Stimulated activated naive CD8-positive, alpha-beta T cell treated with anti-CD3 and anti-CD28 coated beads, Interleukin-15, Interleukin-2, amounts not matched to agents 100 ng/mL and 50 ng/mL, for 24 hours (primary cell): Measurements from ENCODE around the gene EEF1G.

Experiments
- H3K27ac Mint-ChIP-seq: one replicate; pipeline ENCODE4 v1.8.0; 2021; ENCODE audit warnings: mild to moderate bottlenecking, mixed read lengths
- H3K27me3 Mint-ChIP-seq: one replicate; pipeline ENCODE4 v1.8.0; 2021; ENCODE audit warnings: mixed read lengths
- H3K36me3 Mint-ChIP-seq: one replicate; pipeline ENCODE4 v1.8.0; 2021; ENCODE audit warnings: low read depth, mixed read lengths
- H3K4me1 Mint-ChIP-seq: one replicate; pipeline ENCODE4 v1.8.0; 2021; ENCODE audit warnings: low read depth, mixed read lengths
- H3K4me3 Mint-ChIP-seq: one replicate; pipeline ENCODE4 v1.8.0; 2021; ENCODE audit warnings: mild to moderate bottlenecking, mixed read lengths
- H3K9me3 Mint-ChIP-seq: one replicate; pipeline ENCODE4 v1.8.0; 2021; ENCODE audit warnings: mixed read lengths

EEF1G gene

DNA sequence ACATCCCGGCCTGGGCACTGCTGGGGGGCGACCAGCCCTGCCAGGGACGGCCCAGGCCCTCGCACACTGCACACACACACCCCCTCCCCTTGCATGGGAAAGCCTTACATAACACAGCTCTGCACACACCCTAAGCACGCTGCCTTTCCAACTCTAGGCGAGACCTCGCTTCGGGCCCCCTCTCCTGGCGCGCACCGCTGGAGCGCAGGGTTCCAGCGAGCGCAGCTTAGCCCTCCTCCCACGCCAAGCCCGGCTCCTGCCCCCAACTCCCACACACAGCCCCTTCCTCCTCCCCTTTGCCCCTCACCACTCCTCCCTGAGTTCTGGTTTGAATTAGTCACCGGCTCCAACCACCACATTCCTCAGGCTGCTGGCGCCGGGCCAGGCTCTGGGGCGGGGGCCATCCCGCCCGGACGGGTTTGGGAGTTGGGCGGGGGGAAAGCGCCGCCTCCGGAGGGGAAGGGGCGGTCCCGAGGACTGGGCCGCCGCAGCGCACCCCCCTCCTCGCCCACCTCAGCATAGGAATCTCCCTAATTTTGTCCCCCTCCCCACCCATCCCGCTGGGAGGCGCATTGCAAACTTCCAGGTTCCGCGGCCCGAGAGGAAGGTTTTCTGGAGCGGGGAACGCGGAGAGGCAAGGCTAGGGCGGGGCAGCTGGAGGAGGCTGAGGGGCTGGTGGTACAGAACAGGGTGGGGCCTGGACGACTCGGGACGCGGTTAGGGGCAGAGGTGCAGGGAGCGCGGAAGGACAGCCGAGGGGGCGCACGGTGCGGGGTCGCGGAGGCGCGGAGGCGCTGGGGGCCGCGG lies 28.1 kb downstream of the EEF1G start:
- peaks cover 81% of the 10 kb centered on the region for H3K4me1 Mint-ChIP-seq
- H3K4me3 Mint-ChIP-seq: peak overlapping the region; percentile 84
- no peaks in the 10 kb centered on the region for H3K36me3 Mint-ChIP-seq
- H3K27me3 Mint-ChIP-seq: no peaks in the 10 kb centered on the region
- peak overlapping the region; percentile 75 for H3K27ac Mint-ChIP-seq
- H3K9me3 Mint-ChIP-seq: no peaks in the 10 kb centered on the region

DNA sequence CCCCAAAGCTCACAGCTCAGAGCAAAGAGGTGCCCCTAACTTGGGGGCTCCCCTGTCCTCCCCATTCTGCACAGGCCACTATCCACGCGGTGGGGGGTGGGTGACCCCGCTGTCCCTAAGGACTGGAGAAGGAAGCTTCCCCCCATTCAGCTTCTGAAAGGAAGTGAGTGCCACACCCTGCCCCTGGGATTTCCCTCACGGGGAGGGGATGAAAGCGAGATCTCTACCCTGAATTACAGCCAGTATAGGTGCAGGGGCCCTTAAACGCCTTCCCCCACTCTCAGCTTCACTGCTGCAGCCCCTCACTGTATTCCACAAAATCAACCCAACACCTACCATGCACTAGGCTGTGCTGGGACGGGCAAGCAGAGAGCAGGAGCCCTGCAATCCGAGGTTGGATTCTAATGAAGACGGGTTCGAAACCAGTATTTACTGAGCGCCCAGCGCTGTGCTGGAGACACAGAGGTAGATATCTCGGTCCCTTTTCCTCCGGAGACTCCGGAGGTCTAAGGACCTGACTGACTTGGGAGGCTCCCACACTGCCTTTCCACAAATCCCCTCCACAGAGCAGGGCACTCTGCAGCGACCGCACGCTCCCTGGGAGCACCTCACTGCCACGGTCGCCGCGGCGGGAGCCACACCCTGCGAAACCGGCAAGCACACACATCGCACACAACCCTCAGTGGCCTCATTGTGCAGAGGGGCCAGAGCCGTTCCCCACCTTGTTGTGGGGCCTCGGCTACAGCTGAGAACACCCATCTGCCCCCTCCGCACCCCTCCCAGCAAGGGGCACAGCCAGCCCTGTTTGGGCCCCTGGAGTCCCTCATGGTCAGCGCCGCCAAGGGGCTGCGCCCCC lies 28.9 kb downstream of the EEF1G start:
- no peaks in the 10 kb centered on the region for H3K36me3 Mint-ChIP-seq
- H3K4me3 Mint-ChIP-seq: peak overlapping the region; percentile 84
- no peaks in the 10 kb centered on the region for H3K27me3 Mint-ChIP-seq
- H3K4me1 Mint-ChIP-seq: peaks cover 82% of the 10 kb centered on the region
- H3K27ac Mint-ChIP-seq: peak overlapping the region; percentile 75
- no peaks in the 10 kb centered on the region for H3K9me3 Mint-ChIP-seq

DNA sequence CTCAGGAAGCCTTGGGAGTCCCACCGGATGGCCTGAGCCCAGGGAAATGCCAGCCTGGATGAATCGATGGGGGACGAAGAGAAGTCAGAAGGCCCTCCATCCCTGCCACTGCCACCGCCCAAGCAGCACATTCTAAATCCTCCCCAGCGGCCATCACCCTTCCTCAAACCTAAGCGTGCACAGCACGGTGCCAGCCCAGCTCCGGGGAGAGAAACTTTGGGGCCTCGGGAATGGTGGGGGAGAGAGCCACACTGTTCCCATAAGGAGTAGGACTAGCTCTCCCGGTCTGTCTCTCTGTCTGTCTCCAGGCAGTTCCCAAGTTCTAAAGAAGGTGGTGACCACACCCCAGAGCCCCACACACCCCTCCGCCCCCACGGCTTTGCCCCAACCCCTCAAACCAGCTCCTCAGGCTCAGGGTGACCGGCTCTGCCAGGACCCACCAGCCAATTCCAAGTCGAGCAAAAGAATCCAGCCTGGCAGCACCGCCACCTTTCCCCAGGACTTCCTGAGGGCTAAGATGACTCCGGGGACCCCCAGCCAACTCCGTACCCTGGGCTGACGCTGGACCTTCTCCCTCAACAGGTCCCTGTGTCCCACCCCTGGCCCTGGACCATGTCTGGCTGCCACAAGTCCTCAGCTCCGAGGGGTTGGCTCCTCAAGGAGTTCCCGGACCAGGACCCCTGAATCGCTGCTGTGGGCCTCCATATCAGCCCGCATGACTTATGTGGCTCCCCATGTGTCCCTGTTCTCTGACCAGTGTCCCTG lies 29.8 kb downstream of the EEF1G start:
- Mint-ChIP-seq H3K4me1 (peaks cover 88% of the 10 kb centered on the region), H3K27ac (peak overlapping the region; percentile 75), H3K4me3 (peak overlapping the region; percentile 84), H3K27me3 (no peaks in the 10 kb centered on the region), H3K36me3 (no peaks in the 10 kb centered on the region), H3K9me3 (no peaks in the 10 kb centered on the region)

DNA sequence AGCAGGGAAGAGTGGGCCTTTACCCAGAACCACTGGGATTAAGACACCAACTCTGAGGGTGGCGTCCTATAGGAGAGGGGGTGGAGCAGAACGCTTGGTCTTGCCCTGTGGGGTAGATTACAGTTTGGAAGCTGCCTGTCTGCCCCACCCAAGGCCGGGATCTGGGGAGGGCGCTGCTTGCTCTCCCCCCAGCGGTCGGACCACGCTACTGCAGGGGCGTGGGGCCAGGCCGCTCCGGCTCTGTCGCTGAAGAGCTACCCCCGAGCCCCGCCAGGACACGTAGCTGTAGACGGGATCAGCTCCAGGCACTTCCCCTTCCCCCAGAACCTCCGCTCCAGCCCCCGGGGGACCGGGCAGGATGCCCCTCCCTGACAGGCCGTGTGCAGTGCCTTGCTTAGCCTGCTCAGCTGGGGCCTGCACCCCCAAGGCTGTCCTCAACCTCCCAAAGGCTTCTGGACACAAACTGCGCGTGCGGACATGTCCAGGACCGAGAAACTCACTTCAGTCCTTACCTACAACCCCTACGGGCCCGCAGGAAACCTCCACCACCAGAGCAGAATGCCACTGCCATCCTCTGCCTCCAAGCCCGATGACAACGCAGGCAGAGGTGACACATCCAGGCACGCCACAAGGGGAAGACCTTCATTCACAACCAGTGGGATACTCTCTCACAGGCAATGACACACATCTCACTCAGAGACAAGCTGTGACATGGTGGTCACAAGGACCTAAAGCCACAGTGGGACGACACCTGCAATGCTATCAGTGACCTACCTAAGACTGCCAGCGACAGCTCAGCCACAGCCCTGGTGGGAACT lies 30.7 kb downstream of the EEF1G start:
- H3K36me3 Mint-ChIP-seq: no peaks in the 10 kb centered on the region
- peak overlapping the region; percentile 84 for H3K4me3 Mint-ChIP-seq
- H3K27me3 Mint-ChIP-seq: no peaks in the 10 kb centered on the region
- H3K9me3 Mint-ChIP-seq: no peaks in the 10 kb centered on the region
- H3K27ac Mint-ChIP-seq: peak overlapping the region; percentile 55
- peaks cover 89% of the 10 kb centered on the region for H3K4me1 Mint-ChIP-seq

DNA sequence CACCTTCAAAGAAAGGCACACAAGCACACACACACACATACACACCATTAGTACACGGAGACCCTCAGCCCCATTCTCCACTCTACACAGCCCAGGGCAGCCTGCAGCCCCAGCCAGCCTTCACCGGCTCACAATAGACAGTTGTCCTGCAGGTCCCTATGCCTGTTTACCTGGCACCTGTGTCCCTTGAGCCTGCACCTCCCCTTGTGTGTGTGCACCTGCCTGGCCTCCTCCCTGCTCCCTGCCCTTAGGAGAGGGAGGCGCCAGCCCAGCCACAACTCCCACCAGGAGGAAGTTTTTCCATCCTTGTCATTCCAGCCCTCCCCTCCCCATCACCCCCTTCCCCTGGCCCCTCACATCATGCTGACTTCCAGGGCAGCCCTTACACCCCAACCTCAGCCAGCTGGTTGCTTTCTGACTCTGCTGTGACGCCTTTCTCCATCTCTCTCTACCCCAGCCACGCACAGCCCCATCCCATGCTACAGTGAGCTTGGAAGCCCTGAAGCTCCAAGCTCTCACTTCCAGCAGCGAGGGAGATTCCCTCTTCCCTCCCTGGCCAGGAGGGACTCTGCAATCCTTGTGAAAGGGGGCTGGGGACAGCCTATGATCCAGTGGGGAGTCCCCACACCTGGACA lies 31.5 kb downstream of the EEF1G start:
- peak overlapping the region; percentile 84 for H3K4me3 Mint-ChIP-seq
- H3K27me3 Mint-ChIP-seq: no peaks in the 10 kb centered on the region
- H3K27ac Mint-ChIP-seq: peak overlapping the region; percentile 76
- no peaks in the 10 kb centered on the region for H3K36me3 Mint-ChIP-seq
- peaks cover 84% of the 10 kb centered on the region for H3K4me1 Mint-ChIP-seq
- H3K9me3 Mint-ChIP-seq: no peaks in the 10 kb centered on the region

DNA sequence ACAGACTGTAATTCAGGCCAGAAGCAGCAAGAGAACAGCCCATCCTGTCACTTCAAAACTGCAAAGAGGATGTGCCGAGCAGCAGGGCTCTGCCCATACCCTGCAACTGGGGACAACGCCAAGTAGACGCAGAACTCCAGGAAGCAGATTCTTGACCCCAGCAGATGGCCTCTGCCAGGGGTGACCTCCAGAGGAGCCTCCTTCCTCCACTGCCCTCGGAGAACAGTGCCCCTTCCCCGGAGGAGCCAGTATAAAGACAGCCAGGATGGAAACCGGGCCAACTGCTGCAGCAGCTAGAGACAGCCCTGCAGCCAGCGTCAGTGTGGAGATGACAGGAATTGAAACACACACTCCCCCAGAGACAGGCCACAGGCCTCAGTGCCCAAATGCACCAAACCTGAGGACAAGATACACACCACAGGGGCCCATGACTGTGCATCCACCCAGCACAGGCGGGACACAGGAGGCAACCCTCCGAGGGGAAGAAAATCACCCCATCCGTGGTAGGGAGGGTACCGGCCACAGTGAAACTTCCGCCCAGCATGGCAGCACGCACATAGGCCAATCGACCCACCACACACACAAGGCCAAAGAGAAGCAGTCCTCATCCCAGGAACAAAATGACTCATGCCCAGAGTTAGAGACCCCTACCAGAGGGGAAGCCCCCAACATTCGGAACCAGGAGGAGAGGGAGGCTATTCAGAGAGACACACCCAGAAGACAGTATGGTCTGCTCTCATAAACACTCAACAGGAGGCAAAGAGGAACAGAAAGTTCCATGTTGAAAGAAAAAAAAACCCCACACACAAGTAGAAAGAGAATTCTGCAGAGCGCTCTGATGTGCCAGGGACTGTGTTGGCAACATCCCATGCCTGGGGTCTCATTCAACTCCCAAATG lies 32.6 kb downstream of the EEF1G start:
- peak overlapping the region; percentile 76 for H3K27ac Mint-ChIP-seq
- peaks cover 78% of the 10 kb centered on the region for H3K4me1 Mint-ChIP-seq
- no peaks in the 10 kb centered on the region for H3K27me3 Mint-ChIP-seq
- no peaks in the 10 kb centered on the region for H3K36me3 Mint-ChIP-seq
- H3K9me3 Mint-ChIP-seq: no peaks in the 10 kb centered on the region
- peak overlapping the region; percentile 46 for H3K4me3 Mint-ChIP-seq

DNA sequence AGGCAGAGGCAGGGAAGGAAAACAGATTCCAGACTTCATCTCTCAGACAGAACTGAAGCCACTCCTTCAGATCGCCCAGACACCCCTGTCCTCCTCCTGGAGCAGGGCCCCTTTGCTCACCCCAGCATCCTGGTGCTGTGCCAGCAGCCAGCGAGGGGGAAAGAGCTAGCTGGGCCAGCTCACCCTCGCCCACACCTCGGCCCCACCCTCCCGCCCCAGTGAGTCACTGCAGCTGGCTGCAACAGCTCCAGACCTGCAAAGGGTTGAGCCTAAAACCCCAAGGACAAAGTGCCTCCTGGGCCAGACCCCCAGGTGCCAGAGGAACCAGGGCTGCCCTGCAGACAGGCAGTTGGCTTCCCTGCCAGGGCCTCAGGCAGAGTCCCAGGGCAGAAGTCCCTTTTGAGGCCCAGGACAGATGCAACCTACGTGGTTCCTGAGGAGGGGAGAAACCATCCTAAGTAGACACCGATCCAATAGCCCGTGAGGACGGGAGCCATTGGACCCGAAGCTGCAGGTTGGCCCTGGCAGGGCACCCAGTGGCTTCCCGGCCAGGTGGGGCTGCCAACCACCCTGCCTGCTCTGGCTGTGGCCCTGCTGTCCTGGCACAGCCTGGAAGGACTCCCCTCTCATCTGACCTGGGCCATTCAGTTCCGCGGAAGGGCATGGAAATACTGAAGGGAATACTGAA lies 34.3 kb downstream of the EEF1G start:
- Mint-ChIP-seq H3K36me3 (peaks cover 7% of the 10 kb centered on the region), H3K9me3 (no peaks in the 10 kb centered on the region), H3K4me3 (peak overlapping the region; percentile 49), H3K27me3 (no peaks in the 10 kb centered on the region), H3K27ac (peak overlapping the region; percentile 70), H3K4me1 (peaks cover 65% of the 10 kb centered on the region)

DNA sequence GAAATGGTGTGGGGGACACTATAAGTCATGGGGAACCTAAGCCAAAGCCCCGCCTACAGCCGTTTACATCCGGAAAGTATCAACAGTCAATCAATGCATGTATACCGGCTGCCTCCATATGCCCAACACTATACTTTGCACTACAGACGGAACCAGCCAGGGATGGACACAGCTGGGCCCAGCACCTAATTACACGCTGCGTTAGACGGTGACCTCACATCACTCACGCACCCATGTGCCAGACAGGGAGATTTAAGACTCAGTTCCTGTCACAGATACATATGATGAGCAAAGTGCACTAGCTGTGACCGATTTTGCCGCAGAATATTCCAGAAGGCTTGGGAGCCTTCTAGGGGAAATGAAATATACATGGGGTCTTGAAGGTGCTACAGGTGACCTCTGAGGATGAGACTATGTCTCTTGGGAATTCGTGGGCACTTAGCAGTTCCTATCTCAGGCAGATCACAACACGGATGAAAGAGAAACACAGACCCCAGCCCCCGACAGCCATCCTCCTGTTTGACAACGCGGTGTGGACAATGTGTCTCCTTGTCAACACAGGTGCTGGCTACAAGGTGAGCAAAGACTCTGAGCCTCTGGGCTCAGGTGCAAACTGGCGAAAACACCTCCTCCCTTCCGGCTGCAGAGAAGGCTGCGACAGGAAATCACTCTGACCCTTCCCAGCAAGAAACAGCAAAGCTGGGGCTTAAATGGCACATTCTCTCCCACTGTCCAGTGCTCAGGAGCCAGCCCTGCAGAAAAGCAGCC lies 35.0 kb downstream of the EEF1G start:
- Mint-ChIP-seq H3K4me3 (peak overlapping the region; percentile 49), H3K4me1 (peaks cover 58% of the 10 kb centered on the region), H3K27me3 (no peaks in the 10 kb centered on the region), H3K27ac (peak overlapping the region; percentile 70), H3K36me3 (peaks cover 12% of the 10 kb centered on the region), H3K9me3 (no peaks in the 10 kb centered on the region)

DNA sequence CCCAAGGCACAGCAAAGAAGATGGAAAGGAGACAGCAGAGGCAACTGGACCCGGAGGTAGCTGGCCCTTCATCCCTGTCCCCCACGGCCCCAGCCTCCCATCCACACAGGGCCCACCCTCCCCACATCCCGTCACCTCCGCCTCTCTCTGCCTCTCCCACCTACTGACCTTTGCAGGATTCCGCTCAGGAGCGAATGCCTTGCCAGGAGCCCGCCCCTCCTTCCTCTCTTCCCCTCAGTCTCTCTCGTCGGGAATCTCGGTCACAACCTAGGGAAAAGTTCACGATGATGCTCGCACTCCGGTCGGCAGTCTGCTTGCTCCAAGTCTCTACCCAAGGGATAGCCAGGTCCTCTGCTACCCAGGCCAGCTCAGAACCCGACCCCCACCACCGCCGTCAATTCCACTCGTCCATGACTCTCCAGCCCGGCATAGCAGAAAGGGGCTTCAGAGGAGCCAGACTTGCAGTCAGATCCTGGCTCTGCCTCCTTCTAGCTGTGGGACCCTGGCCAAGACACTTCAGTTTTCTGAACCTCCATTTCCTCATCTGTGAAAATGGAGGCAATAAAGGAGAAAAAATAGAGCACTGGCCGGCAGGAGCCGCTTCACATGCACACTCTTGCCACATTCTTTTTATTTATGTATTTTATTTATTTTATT lies 37.3 kb downstream of the EEF1G start:
- no peaks in the 10 kb centered on the region for H3K9me3 Mint-ChIP-seq
- H3K4me3 Mint-ChIP-seq: no peak overlapping the region
- peaks cover 28% of the 10 kb centered on the region for H3K36me3 Mint-ChIP-seq
- no peak overlapping the region for H3K27ac Mint-ChIP-seq
- peaks cover 36% of the 10 kb centered on the region for H3K4me1 Mint-ChIP-seq
- no peaks in the 10 kb centered on the region for H3K27me3 Mint-ChIP-seq

DNA sequence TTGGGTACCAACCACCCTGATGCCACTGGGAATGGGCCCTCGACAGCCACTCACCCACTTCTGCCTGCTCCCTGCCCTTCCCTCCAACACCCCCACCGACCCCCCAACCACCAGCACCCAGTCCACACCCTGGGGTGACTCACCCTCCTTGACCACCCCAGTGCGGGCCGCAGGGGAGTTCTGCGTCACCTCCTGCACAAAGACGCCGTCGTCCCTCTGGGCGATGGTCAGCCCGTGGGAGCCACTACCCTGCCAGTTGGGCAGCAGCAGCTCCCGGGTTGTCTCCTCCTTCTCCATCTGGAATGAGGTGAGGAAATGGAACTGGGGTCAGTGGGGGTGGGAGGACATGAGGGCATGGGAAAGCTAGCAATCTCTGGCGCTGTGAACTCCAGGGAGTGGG lies 37.9 kb downstream of the EEF1G start:
- Mint-ChIP-seq H3K9me3 (no peaks in the 10 kb centered on the region), H3K4me3 (no peak overlapping the region), H3K4me1 (peaks cover 30% of the 10 kb centered on the region), H3K27ac (no peak overlapping the region), H3K36me3 (peaks cover 28% of the 10 kb centered on the region), H3K27me3 (no peaks in the 10 kb centered on the region)

DNA sequence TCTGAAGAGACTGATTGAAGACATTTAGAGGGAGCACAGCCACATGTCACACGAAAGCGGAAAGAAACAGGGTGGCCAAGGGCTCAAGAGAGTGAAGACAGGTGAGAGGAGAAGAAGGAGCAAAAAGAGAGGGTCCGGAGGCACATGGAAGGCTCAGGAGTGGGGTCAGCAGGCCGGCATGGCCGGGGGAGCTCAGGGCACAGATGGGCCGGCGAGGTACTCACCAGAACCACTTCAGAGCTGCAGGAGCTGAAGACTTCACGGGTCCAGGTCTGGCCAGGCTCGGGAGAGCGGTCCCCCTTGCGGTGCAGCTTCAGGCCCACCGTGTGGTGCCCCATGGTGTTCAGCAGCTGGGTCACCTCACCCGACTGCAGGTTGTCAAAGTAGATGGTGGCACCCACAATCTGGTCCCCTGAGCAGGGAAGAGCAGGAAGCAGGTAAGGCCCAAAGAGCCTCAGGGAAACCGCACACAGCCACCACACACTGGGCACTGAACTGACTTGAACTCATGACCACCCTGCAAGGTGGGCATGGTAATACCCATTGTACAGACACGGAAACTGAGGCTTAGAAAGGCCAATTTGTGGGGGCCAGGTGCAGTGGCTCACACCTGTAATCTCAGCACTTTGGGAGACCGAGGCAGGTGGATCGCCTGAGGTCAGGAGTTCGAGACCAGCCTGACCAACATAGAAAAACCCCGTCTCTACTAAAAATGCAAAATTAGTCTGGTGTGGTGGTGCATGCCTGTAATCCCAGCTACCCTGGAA lies 38.7 kb downstream of the EEF1G start:
- Mint-ChIP-seq H3K9me3 (no peaks in the 10 kb centered on the region), H3K27me3 (no peaks in the 10 kb centered on the region), H3K27ac (no peak overlapping the region), H3K4me3 (no peak overlapping the region), H3K36me3 (peaks cover 28% of the 10 kb centered on the region), H3K4me1 (peaks cover 21% of the 10 kb centered on the region)
